Fibroblast of skin of scalp (primary cell): Measurements from ENCODE around the gene SLC9A9.
A peak's percentile ranks its signal among the peaks of the same experiment; 100 is the strongest.
"Not testable (repeated sequence)": the region's sequence is repeated elsewhere in the genome, so short reads cannot be mapped to it uniquely, and the experiment has no call there.

Experiments used
- DNase-seq: peaks from one replicate; pipeline ENCODE4 v3.0.0-alpha.2; 2013

Gene SLC9A9

GRCh38 chr3:143309705-143310104 is 538.6 kb downstream of the SLC9A9 start:
- peak; percentile 14 for DNase-seq

GRCh38 chr3:143307613-143308183 is 540.6 kb downstream of the SLC9A9 start:
- peak; percentile 53 for DNase-seq

GRCh38 chr3:143306407-143306806 is 541.9 kb downstream of the SLC9A9 start:
- no peak for DNase-seq

GRCh38 chr3:143302638-143303171 is 545.6 kb downstream of the SLC9A9 start:
- DNase-seq, result peak; percentile 82

- DNase-seq, result no peak
These were observed 547.0 kb downstream of the SLC9A9 start for GRCh38 chr3:143301031-143301901.

- DNase-seq, result no peak
These were observed 549.3 kb downstream of the SLC9A9 start for GRCh38 chr3:143298886-143299535.

GRCh38 chr3:143298380-143298779 is 549.9 kb downstream of the SLC9A9 start:
- DNase-seq, result no peak

- DNase-seq, result no peak
These were observed 552.8 kb downstream of the SLC9A9 start for GRCh38 chr3:143295201-143296080.

GRCh38 chr3:143294188-143294587 is 554.1 kb downstream of the SLC9A9 start:
- no peak for DNase-seq

GRCh38 chr3:143291836-143292447 is 556.3 kb downstream of the SLC9A9 start:
- no peak for DNase-seq

- DNase-seq, result no peak
These were observed 559.3 kb downstream of the SLC9A9 start for GRCh38 chr3:143288944-143289343.

- DNase-seq, result no peak
These were observed 560.9 kb downstream of the SLC9A9 start for GRCh38 chr3:143287403-143287802.

- no peak for DNase-seq
These were observed 561.8 kb downstream of the SLC9A9 start for GRCh38 chr3:143286392-143287010.

GRCh38 chr3:143283432-143284128 is 564.7 kb downstream of the SLC9A9 start:
- DNase-seq, result no peak

GRCh38 chr3:143280984-143281383 is 567.3 kb downstream of the SLC9A9 start:
- no peak for DNase-seq

- not testable (repeated sequence) for DNase-seq
These were observed 568.7 kb downstream of the SLC9A9 start for GRCh38 chr3:143279567-143279966.

GRCh38 chr3:143278721-143279120 is 569.5 kb downstream of the SLC9A9 start:
- no peak for DNase-seq

- no peak for DNase-seq
These were observed 570.7 kb downstream of the SLC9A9 start for GRCh38 chr3:143277531-143277930.

GRCh38 chr3:143276592-143276991 is 571.7 kb downstream of the SLC9A9 start:
- DNase-seq, result peak; percentile 27

- no peak for DNase-seq
These were observed 574.1 kb downstream of the SLC9A9 start for GRCh38 chr3:143273975-143274690.
